Occipital lobe (tissue), 2 donors: ENCODE results near the gene ACTR2. TPM values are rescaled to one million over a fixed set of nuclear protein-coding genes. Genes with fewer than 3 reads are reported as not detected.
"Not testable (repeated sequence)": the region's sequence is repeated elsewhere in the genome, so short reads cannot be mapped to it uniquely, and the experiment has no call there.

Experiments
- DNase-seq: peaks from one replicate; lab custom pipeline; 2025; lab: John Stamatoyannopoulos, UW
- total RNA-seq: library from RNA; depleted of rRNA; stranded (reverse); fragments of >200 nt; gene quantifications from one replicate; pipeline ENCODE4 v1.2.3, GENCODE V29; 2014

Gene ACTR2
- total RNA-seq: 115 TPM

DNA sequence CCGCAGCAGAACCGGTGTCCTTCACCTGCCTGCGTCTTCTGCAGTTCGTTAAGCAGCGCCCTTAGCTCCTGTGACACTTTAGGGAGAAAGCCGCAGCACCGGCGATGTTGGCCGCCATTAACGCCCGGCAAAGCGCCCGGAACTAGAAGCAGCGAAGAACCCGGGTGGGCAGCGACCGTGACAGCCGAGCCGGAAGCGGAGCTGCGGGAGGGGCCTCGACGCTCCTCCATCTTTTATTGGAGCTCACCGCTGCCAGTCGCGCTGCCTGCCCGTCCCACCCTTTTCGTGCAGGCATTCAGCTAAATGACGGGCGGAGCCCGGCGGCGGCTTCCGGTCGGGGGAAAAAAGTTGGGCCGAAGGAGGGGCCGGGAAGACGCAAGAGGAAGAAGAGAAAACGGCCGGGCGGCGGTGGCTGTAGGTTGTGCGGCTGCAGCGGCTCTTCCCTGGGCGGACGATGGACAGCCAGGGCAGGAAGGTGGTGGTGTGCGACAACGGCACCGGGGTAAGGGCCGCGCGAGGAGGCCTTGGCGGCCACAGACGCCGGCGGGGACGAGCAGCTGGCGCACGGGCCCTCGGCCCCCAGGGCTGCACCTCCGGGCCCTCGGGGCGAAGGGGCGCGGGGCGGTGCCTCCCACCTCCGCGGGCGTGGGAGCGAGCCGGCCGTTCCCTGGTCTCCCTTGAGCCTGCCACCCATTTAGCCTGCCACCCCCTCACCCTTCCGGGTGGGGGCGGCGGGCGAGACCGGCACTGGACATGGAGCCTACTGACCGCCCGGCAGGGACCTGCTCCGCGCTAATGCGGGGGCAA is at the start of gene ACTR2:
TSS of gene ACTR2 (plus strand) at position 376 of the 807 bp plus-strand sequence. CDS start at position 455, 79 bp downstream.
- DNase-seq: peak; percentile 94

DNA sequence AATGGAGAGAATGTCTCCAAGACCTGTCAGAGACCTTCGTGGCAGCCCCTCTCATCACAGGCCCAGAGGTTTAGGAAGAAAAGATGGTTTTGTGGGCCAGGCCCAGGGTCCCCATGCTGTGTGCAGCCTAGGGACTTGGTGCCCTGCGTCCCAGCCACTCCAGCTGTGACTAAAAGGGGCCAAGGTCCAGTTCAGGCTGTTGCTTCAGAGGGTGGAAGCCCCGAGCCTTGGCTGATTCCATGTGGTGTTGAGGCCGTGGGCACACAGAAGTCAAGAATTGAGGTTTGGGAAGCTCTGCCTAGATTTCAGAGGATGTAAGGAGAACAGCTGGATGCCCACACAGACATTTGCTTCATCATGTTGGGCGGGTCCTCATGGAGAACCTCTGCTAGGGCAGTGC is 45.1 kb upstream of the ACTR2 start:
- no peak for DNase-seq

DNA sequence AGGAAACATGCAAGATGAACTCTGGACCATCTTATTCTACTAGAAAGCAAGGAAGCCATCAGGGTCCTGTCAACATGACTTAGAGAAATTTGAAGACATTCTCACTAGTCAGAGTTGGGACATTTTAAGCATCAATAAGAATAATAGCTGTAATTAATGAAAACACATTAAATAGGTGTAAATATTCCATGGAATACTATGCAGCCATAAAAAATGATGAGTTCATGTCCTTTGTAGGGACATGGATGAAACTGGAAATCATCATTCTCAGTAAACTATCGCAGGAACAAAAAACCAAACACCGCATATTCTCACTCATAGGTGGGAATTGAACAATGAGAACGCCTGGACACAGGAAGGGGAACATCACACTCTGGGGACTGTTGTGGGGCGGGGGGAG is 44.2 kb upstream of the ACTR2 start:
- DNase-seq: not testable (repeated sequence)

DNA sequence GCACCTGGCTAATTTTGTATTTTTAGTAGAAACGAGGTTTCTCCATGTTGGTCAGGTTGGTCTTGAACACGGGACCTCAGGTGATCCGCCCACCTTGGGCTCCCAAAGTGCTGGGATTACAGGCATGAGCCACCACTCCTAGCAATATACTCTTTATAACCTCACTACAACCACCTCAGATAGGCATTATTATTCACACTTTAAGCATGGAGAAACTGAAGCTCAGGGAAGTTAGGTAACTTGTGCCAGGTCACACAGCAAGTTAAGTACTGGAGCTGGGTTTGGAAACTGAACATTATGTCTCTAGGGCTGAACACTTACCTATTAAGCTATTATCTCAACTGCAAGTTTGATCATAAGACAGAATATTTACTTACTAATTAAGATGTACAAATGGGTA is 42.6 kb upstream of the ACTR2 start:
- DNase-seq: no peak

DNA sequence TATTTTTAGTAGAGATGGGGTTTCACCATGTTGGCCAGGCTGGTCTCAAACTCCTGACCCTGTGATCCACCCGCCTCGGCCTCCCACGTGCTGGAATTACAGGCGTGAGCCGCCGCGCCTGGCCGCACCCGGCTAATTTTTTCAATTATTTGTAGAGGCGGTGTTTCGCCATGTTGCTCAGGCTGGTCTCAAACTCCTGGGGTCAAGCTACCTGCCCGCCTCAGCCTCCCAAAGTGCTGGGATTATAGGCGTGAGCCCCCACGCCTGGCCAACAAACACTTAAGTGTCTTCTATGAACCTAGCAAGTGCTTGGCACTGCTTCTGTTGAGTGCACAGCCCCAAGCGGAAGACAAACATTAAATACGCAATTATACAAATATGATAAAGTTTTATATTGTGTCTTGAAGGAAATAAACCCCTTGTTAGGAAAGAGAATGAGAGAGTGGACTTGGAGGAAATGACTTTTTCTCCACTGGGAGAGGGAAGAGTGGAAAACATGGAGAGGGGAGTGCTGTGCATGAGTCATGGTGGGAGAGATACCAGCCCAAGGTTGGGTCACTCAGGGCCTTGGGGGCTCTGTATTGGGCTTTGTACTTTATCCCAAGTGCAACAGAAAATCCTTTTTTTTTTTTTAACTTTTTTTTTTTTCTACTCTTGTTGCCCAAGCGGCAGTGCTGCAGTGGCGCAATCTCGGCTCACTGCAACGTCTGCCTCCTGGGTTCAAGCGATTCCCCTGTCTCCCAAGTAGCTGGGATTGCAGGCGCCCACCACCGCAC is 41.4 kb upstream of the ACTR2 start:
- DNase-seq: no peak

DNA sequence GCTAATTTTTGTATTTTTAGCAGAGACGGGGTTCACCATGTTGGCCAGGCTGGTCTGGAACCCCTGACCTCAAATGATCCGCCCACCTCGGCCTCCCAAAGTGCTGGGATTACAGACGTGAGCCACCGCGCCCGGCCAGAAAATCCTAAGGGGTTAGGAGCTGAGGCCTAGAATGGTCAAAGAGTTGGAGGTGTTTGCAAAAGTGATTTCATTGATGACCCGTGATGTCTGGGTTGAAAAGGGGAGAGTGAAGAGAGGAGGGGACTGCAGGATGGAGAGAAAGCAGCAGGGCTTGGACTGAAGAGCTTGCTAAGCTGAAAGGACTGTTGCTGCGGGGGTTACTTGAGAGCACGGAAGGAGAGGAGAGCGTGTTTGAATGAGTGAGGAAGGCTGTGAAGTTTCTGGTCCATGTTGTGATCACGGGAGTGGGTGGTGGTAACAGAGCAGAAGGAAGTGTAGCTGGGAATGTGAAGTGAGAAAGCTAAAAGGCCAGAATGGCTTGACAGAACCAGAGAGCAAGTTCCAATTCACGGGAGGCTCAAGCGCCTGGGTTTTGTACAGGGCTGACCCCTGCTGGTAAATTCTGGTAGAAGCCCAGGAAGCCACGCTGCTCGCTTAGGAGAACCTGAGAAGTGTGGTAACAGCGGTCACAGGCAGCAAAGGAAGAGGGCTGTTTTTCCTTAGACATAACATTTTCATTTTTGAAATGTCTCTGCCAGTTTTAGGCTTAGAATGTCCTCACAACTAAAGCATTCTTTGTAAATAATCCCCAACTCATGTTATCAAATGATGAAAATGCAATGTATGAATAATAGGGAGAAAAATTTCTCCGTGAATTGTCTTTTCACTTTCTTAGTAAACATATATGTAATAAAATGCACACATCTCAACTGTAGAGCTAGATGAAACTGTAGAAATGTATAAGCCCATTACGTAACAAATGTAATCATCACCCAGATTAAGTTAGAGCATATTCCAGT is 40.5 kb upstream of the ACTR2 start:
- peak; percentile 70 for DNase-seq

DNA sequence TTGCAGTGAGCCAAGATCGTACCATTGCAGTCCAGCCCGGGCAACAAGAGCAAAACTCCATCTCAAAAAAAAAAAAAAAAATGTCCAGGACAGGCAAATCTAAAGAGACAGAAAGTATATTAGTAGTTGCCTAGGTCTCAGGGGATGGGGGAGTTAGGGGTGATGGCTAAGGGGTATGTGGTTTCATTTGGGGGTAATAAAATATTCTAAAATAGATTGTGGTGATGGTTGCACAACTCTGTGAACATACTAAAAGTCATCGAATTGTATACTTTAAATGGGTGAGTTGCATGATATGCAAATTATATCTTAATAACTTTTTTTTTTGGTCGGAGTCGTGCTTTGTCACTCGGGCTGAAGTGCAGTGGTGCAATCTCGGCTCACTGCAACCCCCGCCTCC is 34.2 kb upstream of the ACTR2 start:
- DNase-seq: no peak

DNA sequence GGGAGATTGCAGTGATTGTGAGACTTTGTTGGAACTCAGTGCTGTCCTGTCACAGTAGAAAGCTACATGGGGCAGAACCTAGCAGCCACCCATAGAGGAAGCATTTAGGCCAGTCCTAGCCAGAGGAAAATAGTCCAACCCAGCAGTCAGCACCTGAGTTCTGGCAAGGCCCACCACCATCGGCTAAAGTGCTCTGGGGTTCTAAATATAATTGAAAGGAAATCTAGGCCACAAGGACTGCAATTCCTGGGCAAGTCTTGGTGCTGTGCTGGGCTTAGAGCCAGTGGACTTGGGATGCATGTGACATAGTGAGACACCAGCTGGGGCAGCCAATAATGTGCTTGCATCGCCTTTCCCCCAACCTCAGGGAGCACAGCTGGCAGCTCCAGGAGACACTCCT is 28.9 kb upstream of the ACTR2 start:
- peak; percentile 53 for DNase-seq

DNA sequence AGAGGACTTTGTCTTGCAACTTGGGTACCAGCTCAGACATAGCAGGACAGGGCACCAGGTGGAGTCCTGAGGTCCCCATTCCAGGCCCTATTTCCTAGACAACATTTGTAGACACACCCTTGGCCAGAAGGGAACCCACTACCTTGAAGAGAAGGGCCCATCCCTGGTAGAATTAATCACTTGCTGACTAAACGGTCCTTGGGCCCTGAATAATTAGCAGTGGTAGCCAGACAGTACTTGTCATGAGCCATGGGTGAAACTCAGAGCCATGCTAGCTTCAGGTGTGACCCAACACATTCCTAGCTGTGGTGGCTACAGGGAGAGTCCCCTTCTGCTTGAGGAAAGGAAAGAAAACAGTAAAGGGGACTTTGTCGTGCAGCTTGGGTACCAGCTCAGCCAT is 28.5 kb upstream of the ACTR2 start:
- DNase-seq: no peak

DNA sequence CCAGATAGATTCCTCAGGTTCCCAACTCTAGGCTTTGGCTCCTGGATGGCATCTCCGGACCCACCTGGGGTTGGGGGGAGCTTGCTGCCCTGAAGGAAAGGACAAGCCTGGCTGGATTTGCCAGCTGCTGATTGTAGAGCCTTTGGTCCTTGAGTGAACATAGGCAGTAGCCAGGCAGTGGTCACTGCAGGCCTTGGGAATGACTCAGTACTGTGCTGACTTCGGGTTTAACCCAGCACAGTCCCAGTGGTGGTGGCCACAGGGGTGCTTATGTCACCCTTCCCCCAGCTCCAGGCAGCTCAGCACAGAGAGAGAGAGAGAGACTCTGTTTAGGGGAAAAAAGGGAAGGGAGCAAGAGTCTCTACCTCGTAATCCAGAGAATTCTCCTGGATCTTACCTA is 27.7 kb upstream of the ACTR2 start:
- no peak for DNase-seq

DNA sequence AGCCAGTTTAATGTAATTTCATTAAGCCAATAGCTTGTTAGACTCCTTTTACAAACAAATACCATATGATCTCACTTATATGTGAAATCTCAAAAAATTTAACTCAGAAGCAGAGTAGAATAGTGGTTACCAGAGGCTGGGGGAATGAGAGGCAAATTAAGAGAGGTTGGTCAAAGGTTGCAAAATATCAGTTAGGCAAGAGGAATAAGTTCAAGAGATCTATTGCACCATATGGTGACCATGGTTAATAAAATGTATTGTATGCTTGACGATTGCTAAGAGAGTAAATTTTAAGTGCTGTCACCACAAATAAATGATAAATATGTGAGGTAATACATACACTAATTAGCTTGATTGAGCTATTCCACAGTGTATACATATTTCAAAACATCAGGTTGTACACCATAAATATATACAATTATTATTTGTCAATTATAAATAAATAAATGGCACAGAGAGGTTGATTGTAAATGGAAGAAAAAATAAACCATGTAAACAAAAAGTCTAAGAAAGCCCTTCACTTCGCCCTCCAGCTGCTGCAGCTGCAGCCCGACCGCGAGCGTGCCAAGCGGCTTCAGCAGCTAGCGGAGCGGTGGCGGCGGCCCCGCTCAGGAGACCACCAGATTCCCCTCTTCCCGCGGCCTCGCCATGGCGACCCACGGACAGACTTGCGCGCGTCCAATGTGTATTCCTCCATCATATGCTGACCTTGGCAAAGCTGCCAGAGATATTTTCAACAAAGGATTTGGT is 23.0 kb upstream of the ACTR2 start:
- no peak for DNase-seq

DNA sequence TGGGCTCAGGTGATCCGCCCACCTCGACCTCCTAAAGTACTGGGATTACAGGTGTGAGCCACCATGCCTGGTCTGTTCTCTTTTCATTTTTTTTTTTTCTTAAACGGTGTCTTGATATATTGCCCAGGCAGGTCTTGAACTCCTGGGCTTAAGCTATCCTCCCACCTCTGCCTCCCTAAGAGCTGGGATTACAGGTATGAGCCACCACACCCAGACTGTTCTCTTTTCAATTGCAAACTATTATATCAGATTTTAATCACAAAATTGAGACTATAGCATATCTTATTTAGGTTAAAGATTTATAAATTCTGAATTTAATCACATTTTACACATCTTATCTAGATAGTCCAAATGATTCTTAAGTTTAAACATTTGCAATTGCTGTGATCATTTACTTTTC is 15.5 kb upstream of the ACTR2 start:
- DNase-seq: no peak

DNA sequence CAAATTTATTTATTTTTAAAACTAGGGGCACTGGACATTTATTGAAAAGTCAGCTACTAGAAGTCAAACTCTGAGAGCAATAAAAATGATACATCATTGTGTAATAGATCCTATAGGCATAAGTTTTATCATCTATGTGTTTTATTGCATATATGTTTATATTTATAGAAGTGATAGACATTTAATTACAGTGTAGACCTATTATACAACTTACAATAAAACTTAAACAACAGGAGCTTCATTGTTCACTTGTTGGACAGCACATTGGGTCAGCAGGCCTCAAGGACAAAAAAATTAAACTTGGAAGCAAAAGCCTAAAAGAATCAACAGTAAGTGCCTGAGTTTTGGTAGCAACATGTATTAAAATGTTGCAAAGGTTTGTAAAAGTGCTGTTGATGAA is 15.0 kb upstream of the ACTR2 start:
- DNase-seq: no peak

DNA sequence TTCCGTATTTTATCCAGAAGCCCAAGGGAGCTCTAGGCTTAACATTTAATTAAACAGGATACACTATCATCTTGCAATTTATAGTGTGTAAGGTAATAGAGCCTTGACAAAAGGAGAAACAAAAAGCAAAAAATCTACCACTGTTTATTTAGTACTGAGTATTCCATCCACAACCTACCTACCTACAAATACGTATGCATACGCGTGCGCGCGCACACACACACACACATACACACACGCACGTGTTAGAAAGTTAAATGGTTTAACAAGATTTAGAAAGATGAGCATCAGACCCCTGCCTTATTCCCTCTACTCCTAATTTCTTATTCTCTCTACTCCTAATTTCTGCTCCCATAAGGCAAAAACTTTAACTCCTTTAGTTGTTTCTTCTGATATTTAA is 14.6 kb upstream of the ACTR2 start:
- DNase-seq: no peak

DNA sequence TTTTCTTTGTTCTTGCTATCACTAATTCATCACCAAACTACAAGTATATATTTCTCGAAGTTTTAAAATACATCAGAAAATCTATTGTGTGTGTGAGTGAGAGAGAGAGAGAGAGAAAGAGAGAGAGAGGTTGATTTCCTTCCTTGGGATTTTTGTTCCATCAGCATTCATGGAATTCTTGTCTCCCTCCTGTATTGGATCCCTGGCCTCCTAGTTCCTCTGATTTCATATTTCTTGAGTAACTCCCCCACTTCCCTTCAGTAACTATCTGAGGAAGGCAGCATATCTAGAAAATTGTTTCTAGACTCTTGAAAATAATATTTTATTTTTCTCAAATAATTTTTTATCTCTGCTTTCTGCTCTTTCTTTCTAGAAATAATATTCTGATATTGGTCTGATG is 13.3 kb upstream of the ACTR2 start:
- DNase-seq: no peak

DNA sequence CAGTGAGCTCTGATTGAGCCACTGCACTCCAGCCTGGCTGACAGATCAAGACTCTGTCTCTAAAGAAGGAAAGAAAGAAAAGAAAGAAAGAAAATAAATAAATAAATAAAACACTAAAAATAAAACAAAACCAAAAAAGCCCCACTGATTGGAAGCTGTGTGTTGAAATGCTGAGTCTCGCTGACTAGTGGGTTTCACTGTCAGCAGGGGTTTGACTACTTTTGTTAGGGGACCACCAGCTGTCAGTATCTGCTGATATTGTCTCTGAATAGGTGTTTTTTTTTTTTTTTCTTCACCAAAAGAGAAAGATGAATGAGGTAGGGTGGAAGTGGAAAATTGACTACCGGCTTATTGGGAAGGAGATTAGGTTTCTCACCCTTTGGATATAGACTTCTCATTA is 12.8 kb upstream of the ACTR2 start:
- DNase-seq: no peak

DNA sequence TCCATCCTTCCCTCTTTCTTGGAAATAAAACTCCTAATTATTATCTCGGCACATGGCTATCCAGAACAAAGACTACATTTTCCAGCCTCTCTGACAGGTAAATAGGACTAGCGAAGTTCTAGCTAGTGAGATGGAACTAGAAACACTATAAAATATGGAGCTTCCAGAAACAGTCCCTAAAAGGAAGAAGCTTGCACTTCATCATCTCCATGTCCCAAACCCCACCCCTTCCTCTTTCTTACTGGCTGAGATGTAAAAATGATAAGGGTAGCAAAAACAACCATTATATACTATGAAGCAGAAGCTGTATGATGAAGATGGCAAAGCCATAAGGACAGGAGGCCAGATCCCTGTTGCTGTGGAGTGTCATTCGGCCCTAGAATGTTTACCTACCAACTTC is 11.7 kb upstream of the ACTR2 start:
- DNase-seq: no peak

DNA sequence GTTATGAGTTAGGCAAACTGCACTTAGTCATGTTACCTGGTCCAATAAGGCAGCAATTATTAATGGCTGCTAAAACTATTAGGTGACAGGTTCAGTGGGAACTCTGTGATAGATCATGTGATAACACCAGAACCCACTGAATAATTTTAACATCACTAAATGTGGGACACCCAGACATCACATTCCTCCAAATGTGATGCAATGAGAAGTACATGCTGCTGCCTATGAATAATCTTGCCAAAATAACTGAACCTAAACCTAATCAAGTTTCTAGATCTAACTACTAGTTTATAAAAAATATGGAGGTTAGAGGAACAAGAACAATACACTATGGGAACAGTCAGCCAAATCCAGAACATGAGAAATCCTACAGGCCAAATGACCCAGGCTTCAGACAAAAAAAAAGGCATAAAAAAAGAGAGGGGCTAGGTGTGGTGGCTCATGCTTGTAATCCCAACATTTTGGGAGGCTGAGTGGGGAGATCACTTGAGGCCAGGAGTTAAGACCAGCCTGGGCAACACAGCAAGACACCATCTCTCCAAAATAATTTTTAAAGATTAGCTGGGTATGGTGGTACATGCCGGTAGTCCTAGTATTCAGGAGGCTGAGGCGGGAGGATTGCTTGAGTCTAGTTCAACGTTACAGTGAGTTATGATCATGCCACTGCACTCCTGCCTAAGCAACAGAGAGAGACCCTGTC is 7.0 kb upstream of the ACTR2 start:
- no peak for DNase-seq

DNA sequence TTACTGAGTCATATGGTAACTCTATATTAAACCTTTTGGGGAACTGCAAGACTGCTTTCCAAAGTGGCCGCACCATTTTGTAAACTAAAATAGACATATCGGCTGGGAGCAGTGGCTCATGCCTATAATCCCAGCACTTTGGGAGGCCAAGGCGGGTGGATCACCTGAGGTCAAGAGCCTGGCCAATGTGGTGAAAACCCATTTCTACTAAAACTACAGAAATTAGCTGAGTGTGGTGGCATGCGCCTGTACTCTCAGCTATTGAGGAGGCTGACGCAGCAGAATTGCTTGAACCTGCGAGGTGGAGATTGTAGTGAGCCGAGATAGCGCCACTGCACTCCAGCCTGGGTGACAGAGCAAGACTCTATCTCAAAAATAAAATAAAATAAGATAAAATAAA is 6.4 kb upstream of the ACTR2 start:
- not testable (repeated sequence) for DNase-seq

DNA sequence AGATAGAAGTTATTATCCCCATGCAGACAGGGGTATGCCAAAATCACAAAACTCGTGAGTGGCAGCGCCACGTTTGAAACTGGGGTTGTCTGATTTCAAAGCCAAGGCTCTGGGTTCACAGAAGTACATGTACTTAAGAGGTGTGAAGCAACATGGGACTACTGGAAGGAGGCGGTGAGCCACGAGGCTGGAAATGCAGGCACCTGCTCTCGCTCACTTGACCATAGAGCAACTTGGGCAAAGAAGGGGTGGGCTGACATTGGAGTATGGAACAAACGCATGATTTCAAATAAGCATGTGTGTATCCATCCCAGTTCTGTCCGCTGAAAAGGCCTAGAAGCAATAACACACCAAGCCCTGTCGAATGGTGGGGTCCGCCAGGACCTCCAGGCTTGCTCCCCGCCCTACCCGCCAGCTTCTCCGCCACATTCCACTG is 593 bp upstream of the ACTR2 start:
- no peak for DNase-seq
